ENCODE results near the gene SPTLC3. TPM values are rescaled to one million over a fixed set of nuclear protein-coding genes. Genes with fewer than 3 reads are reported as not detected.

Gene SPTLC3
- polyA plus RNA-seq, 1 donor from 2014 or later, result not detected

DNA sequence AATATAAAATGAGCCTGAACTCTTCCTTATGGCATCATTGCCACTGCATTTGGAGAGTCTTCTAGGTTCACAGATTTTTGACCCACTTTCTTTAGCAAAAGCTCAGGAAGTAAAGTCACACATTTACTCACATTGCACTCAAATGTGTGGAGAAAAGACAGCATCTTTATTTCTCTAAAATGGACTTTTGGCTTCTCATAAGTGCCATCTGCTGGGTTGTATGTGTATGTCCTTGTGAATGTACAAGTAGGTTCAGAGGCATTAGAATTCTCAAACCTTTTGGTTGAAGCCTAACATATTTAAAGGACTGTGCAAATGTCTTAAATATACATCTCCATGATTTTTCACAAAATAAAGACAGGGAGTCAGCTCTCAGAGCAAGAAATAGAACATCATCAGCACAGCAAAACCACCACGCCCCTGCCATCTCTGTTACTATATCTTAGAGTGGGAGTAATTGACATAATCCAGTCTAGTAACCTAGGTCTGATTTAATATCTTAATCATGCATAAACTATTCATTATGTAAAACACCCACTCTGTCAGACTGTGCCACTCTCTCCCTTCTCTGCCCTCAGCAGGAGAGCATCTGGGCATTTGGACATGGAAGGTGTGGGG, 42.2 kb upstream of the SPTLC3 start:
- Histone ChIP-seq H3K9me2 (ENCODE audit: insufficient read depth, low read length) (no peaks in the 10 kb centered on the region), H3K79me2 (replicated peaks; ENCODE audit: insufficient read depth, low read length) (no peaks in the 10 kb centered on the region), H3K27me3 (ENCODE audit: insufficient read depth, low read depth, low read length) (no peaks in the 10 kb centered on the region), H3F3A (ENCODE audit: insufficient read depth, low read length, poor library complexity, severe bottlenecking) (no peaks in the 10 kb centered on the region), H3K9ac (ENCODE audit: low read length) (no peak overlapping the region), H3K4me3 (ENCODE audit: low read length) (no peak overlapping the region), H4K20me1 (ENCODE audit: insufficient read depth) (no peaks in the 10 kb centered on the region), H3K36me3 (ENCODE audit: insufficient read depth, low read length) (no peaks in the 10 kb centered on the region), H3K27ac (ENCODE audit: low read length) (no peak overlapping the region), H3K9me3 (ENCODE audit: low read length) (no peaks in the 10 kb centered on the region), H3K4me2 (ENCODE audit: low read length) (no peak overlapping the region), H2AFZ (ENCODE audit: low read depth, low read length) (no peak overlapping the region)
- peak; percentile 88 for TF ChIP-seq SMC3 (conservative IDR thresholded peaks at IDR 0.05; ENCODE audit: poor library complexity)
- no peak for TF ChIP-seq TAF1 (IDR thresholded peaks at IDR 0.05; ENCODE audit: low read depth)
- TF ChIP-seq, protein P1, sequence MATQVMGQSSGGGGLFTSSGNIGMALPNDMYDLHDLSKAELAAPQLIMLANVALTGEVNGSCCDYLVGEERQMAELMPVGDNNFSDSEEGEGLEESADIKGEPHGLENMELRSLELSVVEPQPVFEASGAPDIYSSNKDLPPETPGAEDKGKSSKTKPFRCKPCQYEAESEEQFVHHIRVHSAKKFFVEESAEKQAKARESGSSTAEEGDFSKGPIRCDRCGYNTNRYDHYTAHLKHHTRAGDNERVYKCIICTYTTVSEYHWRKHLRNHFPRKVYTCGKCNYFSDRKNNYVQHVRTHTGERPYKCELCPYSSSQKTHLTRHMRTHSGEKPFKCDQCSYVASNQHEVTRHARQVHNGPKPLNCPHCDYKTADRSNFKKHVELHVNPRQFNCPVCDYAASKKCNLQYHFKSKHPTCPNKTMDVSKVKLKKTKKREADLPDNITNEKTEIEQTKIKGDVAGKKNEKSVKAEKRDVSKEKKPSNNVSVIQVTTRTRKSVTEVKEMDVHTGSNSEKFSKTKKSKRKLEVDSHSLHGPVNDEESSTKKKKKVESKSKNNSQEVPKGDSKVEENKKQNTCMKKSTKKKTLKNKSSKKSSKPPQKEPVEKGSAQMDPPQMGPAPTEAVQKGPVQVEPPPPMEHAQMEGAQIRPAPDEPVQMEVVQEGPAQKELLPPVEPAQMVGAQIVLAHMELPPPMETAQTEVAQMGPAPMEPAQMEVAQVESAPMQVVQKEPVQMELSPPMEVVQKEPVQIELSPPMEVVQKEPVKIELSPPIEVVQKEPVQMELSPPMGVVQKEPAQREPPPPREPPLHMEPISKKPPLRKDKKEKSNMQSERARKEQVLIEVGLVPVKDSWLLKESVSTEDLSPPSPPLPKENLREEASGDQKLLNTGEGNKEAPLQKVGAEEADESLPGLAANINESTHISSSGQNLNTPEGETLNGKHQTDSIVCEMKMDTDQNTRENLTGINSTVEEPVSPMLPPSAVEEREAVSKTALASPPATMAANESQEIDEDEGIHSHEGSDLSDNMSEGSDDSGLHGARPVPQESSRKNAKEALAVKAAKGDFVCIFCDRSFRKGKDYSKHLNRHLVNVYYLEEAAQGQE (IDR thresholded peaks at IDR 0.05; ENCODE audit: borderline replicate concordance), result no peak
- no peak for TF ChIP-seq POLR2AphosphoS5 (IDR thresholded peaks at IDR 0.05)
- no peak for TF ChIP-seq EP300 (conservative IDR thresholded peaks at IDR 0.05; ENCODE audit: poor library complexity, severe bottlenecking)
- TF ChIP-seq MXI1 (conservative IDR thresholded peaks at IDR 0.05; ENCODE audit: poor library complexity, severe bottlenecking), result no peak
- TF ChIP-seq, protein P2, sequence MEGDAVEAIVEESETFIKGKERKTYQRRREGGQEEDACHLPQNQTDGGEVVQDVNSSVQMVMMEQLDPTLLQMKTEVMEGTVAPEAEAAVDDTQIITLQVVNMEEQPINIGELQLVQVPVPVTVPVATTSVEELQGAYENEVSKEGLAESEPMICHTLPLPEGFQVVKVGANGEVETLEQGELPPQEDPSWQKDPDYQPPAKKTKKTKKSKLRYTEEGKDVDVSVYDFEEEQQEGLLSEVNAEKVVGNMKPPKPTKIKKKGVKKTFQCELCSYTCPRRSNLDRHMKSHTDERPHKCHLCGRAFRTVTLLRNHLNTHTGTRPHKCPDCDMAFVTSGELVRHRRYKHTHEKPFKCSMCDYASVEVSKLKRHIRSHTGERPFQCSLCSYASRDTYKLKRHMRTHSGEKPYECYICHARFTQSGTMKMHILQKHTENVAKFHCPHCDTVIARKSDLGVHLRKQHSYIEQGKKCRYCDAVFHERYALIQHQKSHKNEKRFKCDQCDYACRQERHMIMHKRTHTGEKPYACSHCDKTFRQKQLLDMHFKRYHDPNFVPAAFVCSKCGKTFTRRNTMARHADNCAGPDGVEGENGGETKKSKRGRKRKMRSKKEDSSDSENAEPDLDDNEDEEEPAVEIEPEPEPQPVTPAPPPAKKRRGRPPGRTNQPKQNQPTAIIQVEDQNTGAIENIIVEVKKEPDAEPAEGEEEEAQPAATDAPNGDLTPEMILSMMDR (IDR thresholded peaks at IDR 0.05; ENCODE audit: poor library complexity, severe bottlenecking), result peak; percentile 75
- peak; percentile 84 for TF ChIP-seq RAD21 (conservative IDR thresholded peaks at IDR 0.05)
- TF ChIP-seq EZH2 (IDR thresholded peaks at IDR 0.05; ENCODE audit: borderline replicate concordance, insufficient read depth, low read length, poor library complexity, severe bottlenecking), result no peak

DNA sequence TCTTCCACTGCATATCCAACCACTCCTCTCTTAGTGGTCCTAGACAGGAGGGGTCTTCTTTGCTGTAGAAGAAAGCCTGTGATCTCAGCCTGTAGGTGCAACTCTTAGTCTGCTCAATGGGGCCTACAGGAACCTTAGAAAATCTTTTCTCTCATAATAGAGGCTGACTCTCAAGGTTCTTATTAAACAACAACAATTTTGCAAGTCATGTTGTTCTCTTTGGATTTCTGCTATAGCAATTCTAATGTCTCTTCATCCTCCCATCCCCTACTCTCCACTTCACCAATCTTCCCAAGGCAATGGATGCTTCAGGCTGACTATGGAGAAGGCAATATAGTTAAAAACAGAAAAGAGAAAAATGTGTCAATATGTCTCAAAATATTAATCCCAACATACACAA, 40.8 kb upstream of the SPTLC3 start:
- Histone ChIP-seq H3K36me3 (ENCODE audit: insufficient read depth, low read length) (no peaks in the 10 kb centered on the region), H3K9me3 (ENCODE audit: low read length) (no peaks in the 10 kb centered on the region), H2AFZ (ENCODE audit: low read depth, low read length) (no peak overlapping the region), H3K4me2 (ENCODE audit: low read length) (no peak overlapping the region), H4K20me1 (ENCODE audit: insufficient read depth) (no peaks in the 10 kb centered on the region), H3K9ac (ENCODE audit: low read length) (no peak overlapping the region), H3F3A (ENCODE audit: insufficient read depth, low read length, poor library complexity, severe bottlenecking) (no peaks in the 10 kb centered on the region), H3K9me2 (ENCODE audit: insufficient read depth, low read length) (no peaks in the 10 kb centered on the region), H3K27ac (ENCODE audit: low read length) (no peak overlapping the region), H3K79me2 (replicated peaks; ENCODE audit: insufficient read depth, low read length) (no peaks in the 10 kb centered on the region), H3K4me3 (ENCODE audit: low read length) (no peak overlapping the region), H3K27me3 (ENCODE audit: insufficient read depth, low read depth, low read length) (no peaks in the 10 kb centered on the region)
- TF ChIP-seq, protein P1 (IDR thresholded peaks at IDR 0.05; ENCODE audit: borderline replicate concordance), result no peak
- no peak for TF ChIP-seq POLR2AphosphoS5 (IDR thresholded peaks at IDR 0.05)
- no peak for TF ChIP-seq TAF1 (IDR thresholded peaks at IDR 0.05; ENCODE audit: low read depth)
- TF ChIP-seq RAD21 (conservative IDR thresholded peaks at IDR 0.05), result no peak
- TF ChIP-seq, protein P2 (IDR thresholded peaks at IDR 0.05; ENCODE audit: poor library complexity, severe bottlenecking), result no peak
- TF ChIP-seq EP300 (conservative IDR thresholded peaks at IDR 0.05; ENCODE audit: poor library complexity, severe bottlenecking), result no peak
- TF ChIP-seq SMC3 (conservative IDR thresholded peaks at IDR 0.05; ENCODE audit: poor library complexity), result no peak
- TF ChIP-seq MXI1 (conservative IDR thresholded peaks at IDR 0.05; ENCODE audit: poor library complexity, severe bottlenecking), result no peak
- TF ChIP-seq EZH2 (IDR thresholded peaks at IDR 0.05; ENCODE audit: borderline replicate concordance, insufficient read depth, low read length, poor library complexity, severe bottlenecking), result no peak

Measured in neural cell (in vitro differentiated cells).